Vagina (tissue), 2 donors: ENCODE measurements around the gene PSAP.

Experiments
- CTCF ChIP-seq, 3 experiments: fragments of 450-650 bp in 2 of 3; fragments of 200-600 bp in 1 of 3; sonication (generic) in 1 of 3; IDR thresholded peaks; one replicate each; pipeline ENCODE4 v1.5.1; 2017 to 2019; ENCODE audit warnings: antibody characterized with exemption in 3 of 3, mild to moderate bottlenecking in 2 of 3, moderate library complexity in 2 of 3
- POLR2A ChIP-seq, 2 donors: fragments of 450-650 bp; IDR thresholded peaks; one replicate each; pipeline ENCODE4 v1.6.1; 2017; ENCODE audit warnings: antibody characterized with exemption in 2 of 2, mild to moderate bottlenecking in 2 of 2, moderate library complexity in 2 of 2
- POLR2AphosphoS5 ChIP-seq, 2 donors: sonication (generic); formaldehyde crosslinking; IDR thresholded peaks; one replicate each; pipeline ENCODE4 v1.9.0; 2017; ENCODE audit warnings: antibody characterized with exemption in 2 of 2, mild to moderate bottlenecking in 2 of 2, low read depth in 1 of 2; ENCODE audit not compliant: insufficient read depth in 1 of 2

DNA sequence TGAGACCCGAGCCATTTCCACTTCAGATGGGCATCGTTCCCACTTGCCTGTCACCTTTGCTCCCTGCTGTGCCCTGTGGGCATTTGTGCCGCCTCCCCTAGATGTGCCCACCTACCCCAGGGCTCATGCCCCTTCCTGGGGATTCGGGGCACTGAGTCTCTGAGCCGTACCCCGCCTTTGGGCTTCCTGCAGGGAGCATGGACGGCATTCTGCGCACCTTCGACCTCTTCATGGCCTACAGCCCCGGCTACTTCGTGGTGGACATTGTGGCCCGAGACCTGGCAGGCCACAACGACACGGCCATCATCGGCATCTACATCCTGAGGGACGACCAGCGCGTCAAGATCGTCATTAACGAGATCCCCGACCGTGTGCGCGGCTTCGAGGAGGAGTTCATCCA, 41.4 kb downstream of the PSAP start:
- TF ChIP-seq POLR2A (IDR thresholded peaks at IDR 0.05) = no peak
- no peak for TF ChIP-seq CTCF (IDR thresholded peaks at IDR 0.05)
- no peak for TF ChIP-seq POLR2AphosphoS5 (IDR thresholded peaks at IDR 0.05; ENCODE audit: insufficient read depth in 1 of 2, low read depth in 1 of 2)
